Stimulated activated CD4-positive, alpha-beta T cell treated with anti-CD3 and anti-CD28 coated beads, TNF-alpha, amount 100 ng/mL, for 24 hours (primary cell): ENCODE data around the gene CPNE6.
"Not testable (repeated sequence)": the region's sequence is repeated elsewhere in the genome, so short reads cannot be mapped to it uniquely, and the experiment has no call there.

ENCODE experiments used
- DNase-seq, 3 experiments: peaks; one replicate each; pipeline ENCODE4 v3.0.0-alpha.2; 2020; ENCODE audit warnings: low read depth in 3 of 3

Gene CPNE6

DNA sequence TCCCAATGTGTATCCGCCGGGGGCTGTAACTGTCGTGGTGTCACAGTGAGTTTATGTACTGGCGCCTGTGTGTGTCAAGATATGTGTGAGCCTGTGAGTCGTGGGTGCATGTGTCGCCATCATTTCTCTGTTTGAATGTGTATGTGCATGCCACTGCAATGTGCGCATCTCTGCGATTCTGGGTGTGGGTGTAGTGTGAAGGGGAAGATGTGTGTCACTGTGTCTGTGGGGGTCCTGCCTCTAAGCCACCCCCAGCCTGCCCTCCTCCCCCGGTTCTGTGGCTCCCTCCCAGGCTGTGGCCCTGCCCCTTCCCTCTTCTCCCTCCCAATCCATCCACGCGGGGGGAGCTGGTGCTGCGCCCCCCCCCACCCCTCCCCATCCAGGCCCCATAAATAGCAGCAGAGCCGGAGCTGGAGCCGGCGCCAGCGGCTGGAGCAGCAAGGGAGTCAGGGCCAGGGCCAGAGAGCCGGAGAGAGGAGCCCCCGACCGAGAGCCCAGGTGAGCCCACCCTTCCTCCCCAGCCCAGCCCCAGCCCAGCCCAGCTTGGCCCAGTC, at the start of gene CPNE6:
Gene CPNE6, plus strand, starts transcription at position 419 of the 554 bp plus-strand sequence. CDS start 1,375 bp downstream, outside the sequence.
- peak in 1 of 3 experiments; percentile 48 for DNase-seq

DNA sequence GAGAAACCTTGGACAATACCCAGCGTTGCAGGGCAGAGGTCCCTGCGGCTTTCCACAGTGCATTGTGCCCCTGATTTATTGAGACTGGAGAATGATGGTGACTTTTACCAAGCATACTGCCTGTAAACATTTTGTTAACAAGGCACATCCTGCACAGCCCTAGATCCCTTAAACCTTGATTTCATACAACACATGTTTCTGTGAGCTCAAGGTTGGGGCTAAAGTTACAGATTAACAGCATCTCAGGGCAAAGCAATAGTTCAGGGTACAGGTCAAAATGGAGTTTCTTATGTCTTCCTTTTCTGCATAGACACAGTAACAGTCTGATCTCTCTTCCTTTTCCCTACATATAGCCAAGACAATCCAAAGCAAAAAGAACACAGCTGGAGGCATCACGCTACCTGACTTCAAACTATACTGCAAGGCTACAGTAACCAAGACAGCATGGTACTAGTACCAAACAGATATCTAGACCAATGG, 46.4 kb upstream of the CPNE6 start:
- not testable (repeated sequence) for DNase-seq

DNA sequence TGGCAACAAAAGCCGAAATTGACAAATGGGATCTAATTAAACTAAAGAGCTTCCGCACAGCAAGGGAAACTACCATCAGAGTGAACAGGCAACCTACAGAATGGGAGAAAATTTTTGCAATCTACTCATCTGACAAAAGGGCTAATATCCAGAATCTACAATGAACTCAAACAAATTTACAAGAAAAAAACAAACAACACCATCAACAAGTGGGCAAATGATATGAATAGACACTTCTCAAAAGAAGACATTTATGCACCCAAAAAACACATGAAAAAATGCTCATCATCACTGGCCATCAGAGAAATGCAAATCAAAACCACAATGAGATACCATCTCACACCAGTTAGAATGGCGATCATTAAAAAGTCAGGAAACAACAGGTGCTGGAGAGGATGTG, 41.7 kb upstream of the CPNE6 start:
- not testable (repeated sequence) for DNase-seq

DNA sequence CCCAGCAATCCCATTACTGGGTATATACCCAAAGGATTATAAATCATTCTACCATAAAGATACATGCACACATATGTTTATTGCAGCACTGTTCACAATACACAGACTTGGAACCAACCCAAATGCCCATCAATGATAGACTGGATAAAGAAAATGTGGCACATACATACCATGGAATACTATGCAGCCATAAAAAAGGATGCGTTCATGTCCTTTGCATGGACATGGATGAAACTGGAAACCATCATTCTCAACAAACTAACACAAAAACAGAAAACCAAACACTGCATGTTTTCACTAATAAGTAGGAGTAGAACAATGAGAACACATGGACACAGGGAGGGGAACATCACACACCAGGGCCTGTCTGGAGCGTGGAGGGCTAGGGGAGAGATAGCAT, 40.0 kb upstream of the CPNE6 start:
- DNase-seq: not testable (repeated sequence)

DNA sequence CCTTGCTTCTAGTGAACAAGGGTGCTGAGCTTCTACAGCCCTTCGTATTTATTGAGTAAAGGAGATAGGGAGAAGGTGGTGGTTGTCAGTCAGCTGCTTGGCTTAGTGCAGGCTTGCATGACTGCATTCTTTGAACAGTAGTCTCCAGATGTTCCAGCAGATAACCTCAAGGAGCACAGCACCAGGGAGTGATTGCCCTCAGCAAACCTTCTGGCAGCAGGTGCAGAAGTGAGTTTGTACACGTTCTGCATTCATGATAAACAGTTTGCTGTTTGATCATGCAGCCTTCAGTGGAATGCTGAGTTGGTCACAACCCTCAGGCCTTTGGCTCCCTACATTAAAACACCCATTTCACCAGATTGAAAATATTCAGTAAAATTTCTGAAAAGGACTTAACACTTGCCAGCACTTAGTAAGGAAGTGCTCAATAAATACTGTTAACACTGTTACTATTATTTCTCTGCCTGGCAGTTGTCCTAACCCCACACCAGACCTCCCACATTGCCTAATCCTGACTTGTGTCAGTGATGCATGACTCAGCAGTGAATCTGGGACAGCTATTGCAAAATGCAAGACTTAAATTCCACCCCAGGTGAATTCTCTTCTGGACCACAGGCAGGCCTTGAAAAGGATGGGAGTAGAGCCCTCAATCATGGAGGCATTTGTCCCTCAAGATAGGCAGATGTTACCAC, 38.5 kb upstream of the CPNE6 start:
- no peak for DNase-seq

DNA sequence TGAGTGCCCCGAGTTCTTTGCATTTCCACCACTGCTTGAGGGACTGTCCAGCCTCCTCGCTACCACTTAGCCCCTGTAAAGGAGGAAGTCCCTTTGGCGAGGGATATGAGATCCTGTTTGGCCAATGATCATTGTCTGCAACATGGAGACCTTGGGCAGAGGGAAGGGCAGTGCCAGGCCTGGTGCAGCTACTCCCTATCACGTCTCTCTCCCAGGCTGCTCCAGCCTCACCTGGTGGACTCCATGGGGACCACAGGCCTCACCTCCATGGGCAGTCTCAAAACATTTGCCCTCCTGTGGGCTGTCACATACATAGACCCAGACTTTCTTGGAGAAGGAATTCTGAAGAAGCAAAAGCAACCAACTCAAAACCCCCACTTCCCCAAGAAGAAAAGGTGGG, 35.6 kb upstream of the CPNE6 start:
- not testable (repeated sequence) for DNase-seq

DNA sequence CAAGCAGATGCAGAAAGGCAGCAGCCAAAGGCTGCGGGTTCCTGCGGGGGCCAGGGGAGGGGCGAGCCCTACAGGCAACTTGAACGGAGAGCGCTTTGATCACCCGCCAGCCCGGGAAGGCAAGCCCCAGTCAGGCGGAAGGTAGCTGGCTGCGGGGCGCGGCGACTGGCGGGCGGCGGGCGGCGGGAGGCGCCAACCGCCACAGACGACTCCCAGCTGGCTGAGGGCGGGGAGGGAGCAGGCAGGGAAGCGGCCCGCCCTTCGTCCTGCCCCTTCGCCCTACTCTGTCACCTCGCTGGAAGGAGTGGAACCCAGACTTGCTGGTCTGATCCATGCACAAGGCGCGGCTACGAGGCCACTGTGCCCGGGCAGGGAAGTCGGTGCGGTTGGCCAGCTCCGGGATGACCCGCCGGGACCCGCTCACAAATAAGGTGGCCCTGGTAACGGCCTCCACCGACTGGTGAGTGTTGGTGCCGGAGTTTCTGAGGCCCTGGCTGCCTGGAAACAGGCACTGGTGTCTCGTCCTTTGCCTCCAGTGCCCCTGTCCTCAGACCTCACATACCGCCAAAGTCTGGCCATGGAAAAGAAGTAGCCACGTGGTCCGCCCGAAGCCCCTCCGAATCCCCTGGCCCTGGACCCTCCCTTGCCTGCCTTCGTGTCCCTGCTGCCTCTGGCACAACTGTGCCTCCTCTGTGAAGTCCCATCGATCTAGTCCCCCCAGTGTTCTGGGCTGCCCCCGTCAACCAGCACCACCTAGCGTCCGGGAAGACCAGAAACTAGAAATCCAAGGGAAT, 35.0 kb upstream of the CPNE6 start:
- DNase-seq: peak in 2 of 3 experiments; percentile 38 to 62

DNA sequence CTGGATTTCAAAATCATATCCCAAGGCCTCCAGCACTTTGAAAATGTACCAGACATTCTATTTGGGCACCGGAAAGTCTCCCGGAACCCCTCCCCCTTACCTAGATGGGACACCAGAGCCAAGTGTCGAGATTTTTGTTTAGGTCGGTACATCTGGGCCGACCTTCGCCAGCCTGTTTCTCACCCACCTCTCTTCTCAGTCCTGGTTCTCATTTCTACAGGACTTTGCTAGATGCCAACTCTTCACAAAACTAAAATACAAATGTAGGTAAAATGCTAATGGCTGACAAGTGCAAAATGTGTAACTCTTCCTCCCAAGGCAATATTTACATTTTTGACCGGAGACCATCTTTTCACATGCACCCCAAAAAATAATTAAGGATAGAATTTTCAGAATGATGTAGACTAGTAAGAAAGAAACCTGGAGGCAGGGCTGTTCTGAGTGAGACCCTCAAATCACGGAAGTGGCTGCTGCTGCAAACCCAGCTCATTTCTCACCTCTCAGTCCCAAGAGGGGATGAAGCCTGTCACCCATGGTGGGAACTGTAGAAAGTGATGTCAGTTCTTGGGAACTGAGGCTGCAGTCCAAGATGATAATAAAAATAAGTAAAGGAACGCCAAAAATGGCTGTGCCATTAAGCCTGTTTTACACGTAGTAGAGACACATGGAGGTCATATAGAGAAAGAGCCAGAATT, 34.3 kb upstream of the CPNE6 start:
- not testable (repeated sequence) for DNase-seq

DNA sequence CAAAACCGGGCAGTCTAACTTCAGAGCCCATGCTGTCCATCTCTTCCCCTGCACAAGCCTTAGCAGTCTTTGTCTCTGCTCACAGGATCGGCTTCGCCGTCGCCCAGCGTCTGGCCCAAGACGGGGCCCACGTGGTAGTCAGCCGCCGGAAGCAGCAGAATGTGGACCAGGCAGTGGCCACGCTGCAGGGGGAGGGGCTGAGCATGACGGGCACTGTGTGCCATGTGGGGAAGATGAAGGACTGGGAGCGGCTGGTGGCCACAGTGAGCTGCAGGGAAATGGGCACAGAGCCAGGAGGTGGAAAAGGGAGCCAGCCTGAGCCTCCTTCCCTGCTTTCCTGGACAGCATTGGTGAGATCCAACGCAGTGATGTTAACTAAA, 33.7 kb upstream of the CPNE6 start:
- DNase-seq: no peak

DNA sequence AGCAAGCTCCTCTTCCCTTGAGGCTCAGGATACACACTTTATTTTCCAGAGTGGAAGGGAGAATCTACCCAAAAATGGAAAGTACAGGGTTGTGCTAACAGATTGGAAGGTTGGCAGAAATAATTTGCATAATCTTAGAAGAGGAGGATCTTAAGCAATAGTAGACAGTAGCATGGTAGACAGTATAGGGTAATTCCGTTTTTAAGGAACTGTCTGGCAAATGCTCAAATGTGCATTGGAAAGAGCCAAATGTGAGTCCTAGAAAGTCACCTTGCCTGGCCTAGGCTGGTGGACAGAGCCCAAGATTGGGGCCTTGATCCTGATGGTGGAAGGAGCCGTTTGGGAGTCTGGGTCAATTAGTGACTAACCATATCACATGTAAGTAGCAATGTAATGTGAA, 32.7 kb upstream of the CPNE6 start:
- DNase-seq: no peak

DNA sequence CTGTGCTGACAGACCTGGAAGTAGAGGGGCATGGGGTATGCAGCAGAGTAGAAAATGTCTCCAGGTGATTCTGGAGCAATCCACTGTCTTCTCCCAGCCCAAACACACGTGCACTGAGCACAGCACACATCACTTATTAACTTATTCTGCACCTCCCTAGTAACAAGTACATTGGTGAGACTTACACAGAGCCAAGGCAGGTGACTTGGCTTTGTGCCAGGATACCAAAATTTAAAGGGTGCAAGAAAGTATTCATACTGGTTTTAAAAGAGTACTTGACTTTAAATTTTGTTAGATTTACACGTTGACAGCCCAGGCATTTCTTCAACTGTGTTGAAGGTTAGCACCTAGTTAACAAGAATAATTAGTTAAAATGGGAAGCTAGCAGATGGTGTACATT, 30.7 kb upstream of the CPNE6 start:
- no peak for DNase-seq

DNA sequence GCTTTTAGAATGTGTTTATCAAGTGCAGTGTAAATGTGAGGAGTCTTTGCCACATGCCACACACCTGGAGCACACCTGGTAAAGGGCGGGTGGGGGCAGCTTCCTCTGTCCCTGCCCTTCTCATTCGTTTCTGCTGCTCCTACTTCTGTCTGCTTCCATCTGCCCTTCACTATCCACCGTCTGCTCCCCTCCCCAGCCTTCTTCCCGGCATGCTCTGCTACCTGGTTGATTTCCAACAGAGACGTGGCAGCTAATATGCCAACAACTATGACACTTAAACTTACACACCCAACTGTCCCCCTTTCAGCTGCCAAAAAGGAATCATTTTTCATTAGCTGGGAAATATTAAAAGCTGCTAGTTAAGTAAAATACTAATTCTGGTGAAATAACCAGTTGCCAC, 28.6 kb upstream of the CPNE6 start:
- no peak for DNase-seq

DNA sequence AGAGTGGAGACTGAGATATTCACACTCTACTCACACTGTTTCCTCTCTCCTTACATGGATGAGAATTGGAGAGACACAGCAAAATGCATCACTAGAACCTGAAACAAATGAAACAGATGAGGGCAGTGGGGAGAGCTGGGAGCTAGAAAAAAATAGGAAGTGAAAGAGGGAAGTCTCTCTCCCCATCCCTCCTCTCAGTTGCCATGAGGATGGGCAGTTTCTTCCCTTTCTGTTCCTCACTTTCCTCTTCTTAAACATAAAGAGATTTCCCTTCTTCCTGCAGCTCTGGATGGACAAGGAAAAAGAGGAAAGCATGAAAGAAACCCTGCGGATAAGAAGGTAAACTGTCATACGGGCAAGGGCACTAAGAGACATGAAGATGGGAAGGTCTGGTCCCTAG, 22.4 kb upstream of the CPNE6 start:
- not testable (repeated sequence) for DNase-seq

DNA sequence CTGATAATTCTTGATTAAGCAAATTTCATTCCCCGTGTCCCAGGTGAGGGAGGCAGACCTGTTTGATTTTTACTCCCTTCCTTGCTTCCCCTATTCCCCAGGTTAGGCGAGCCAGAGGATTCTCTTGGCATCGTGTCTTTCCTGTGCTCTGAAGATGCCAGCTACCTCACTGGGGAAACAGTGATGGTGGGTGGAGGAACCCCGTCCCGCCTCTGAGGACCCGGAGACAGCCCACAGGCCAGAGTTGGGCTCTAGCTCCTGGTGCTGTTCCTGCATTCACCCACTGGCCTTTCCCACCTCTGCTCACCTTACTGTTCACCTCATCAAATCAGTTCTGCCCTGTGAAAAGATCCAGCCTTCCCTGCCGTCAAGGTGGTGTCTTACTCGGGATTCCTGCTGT, 20.6 kb upstream of the CPNE6 start:
- DNase-seq: not testable (repeated sequence)

DNA sequence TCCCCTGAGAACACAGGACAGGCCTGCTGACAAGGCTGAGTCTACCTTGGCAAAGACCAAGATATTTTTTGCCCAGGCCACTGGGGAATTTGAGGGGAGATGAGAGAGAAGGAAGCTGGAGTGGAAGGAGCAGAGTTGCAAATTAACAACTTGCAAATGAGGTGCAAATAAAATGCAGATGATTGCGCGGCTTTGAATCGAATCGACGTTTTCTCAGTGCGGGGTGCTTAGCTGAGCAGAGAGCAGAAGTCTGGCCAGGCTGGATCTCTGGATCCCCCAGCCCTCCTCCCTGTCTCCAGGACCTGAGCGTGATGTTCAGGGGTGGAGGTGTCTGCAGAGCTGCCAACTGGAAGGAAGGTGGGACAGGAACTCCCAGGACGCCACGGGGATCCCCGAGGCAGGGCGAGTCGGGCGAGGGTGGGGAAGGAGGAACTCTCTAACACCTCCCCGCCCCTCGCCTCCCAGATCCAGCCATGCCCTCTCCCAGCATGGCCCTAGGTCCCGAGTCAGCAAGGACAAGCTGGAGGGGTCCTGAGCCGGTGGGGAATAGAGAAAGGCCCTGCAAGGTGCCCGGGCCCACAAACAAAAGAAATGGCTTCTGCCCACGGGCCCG, 20.1 kb upstream of the CPNE6 start:
- DNase-seq: no peak

DNA sequence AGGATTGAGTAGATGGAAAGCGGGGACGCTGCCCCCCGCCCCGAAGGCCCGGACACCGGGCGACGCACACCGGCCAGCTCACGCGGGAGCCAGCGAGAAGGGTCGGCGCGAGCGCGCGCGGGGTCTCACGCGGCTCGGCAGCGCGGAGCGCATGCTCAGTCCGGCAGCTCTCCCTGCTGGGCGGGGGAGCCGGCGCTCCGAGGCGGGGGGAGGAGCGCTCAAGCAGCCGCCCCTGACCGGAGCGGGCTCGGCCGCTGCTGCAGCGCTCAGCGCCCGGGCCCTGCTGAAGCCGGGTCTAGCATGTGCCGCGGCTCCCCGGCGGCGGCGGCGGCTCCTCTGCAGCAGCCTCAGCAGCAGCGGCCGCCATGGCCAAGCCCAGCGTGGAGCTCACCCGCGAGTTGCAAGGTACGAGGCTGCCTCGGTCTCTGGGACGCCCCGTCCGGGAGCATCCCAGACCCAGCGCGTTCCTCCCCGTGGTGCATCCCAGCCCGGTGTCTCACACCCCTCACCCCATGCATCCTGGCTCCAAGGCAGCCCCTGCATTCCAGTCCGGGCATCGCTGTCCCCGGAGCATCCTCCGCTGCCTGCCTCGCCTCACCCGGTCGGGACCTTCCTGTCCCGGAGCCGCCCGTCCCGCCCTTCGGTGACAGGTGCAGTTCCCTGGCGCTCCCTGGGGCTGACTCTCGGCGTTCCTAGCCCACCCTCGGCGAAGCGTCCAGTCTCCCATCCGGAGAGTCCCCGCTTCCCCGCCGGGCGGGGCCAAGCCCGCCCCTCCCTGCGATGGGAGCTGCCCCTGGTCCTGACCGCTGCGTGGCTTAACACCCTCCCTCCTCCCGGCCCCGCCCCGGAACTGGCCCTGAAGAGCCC, 19.3 kb upstream of the CPNE6 start, which contains the start of gene CARMIL3:
Gene CARMIL3, plus strand, starts transcription at position 221 of the 867 bp plus-strand sequence. Its CDS starts 145 bp downstream, at position 366.
- DNase-seq: peak in 1 of 3 experiments; percentile 51

DNA sequence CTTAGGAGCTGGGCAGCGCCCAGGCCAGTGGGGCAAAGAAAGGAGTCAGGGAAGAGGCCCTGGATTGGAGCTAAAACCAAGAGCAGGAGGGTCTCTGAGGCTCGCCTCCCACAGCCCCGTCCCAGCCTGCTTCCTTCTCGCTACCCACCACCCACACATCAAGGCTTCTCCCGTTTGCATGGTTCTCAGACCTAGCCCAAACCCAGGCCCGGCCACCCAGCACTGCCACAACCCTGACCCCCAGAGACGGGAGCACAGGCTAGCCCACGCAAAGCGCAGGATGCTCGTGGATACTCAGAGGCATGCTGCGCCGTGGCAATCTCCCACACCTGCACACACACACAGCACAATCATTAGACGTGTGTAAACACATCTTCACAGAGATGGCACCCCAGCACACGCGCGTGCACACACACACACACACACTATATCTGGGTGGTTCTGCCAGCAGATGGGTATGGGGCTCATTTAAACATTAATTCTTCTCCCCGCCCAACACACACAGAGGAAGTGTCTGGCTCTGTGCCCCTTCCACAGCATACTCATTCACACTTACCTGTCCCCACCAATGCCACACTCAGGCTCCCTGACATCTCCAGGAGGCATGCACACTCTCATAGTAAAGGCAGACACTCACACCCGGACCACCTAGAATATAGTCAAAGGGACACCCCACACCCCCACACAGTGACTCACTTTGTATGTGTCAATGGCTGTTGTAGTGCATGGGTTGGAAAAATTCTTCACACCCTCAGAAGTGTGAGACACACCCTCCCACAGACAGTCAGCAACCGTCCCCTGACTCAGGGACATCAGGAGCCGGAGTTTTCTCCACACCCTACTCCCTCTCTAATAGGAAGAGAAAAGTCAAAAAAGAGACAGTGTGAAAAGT, 18.5 kb upstream of the CPNE6 start:
- peak; percentile 42 to 66 (median 63) for DNase-seq

DNA sequence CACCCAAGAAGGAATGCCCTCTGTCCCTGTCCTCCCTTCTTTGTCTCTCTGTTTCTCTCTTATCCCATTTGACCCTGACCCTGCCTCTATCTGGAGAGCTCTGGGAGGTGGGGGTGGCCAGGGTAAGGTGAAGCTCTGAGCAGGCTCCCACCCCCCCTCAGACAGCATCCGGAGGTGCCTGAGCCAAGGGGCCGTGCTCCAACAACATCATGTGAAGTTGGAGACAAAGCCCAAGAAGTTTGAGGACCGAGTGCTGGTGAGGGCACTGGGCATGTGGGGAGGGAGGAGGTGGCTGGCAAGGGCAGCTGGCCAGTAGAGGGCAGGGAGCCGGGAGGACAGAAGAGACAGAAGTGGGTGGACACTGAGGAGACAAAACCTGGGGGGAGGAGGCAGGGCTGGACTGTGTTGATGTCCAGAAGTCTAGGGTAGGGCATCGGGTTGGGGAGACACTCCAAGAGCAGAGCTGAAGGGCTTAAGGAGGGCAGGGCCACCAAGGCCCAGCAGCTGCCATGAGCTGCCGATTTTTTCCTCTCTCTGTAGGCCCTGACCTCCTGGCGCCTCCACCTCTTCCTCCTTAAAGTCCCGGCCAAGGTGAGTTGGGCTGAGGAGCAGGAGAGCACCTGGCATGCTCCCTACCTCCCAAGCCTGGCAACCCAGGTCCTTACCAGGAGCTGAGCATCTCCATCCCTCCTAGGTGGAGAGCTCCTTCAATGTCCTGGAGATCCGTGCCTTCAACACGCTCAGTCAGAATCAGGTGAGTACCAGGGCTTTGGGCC, 17.6 kb upstream of the CPNE6 start:
- DNase-seq: no peak

DNA sequence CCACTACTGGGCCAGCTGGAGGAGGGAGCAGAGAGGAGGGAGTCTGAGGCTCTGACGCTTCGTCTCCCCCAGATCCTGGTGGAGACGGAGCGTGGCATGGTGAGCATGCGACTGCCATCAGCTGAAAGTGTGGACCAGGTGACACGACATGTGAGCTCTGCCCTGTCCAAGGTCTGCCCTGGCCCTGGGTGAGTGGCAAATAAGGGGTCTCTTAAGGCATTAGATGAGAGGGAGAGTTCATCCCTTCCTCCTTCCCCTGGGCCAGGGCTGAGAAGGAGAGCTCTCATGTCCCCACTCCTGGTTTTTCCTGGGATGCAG, 17.1 kb upstream of the CPNE6 start:
- no peak for DNase-seq
